Middle frontal gyrus (tissue), 1 donor: ENCODE measurements around the gene RPUSD2.

Source experiments
- DNase-seq: peaks from one replicate; pipeline ENCODE4 v3.0.0-alpha.2; 2015; ENCODE audit warnings: low spot score; ENCODE audit errors: extremely low spot score

The RPUSD2 gene

DNA sequence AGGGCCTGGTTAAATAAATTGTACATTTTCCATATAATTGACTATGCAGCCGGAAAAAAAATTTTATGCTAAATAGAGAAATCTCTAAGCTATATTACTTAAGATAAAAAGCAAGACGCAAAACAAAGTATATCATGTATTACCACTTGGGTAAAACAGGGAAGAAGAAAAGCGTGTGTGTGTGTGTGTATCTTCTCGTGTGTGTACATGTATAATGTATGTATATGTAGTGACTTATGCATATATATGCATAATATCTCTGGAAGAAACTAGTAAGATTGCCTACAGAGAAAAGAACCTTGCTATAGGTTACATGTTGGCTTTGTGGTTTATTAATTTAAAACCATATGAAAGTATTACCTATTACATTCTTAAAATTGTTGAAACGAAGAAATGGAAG lies 44.0 kb downstream of the RPUSD2 start:
- DNase-seq = no peak

- DNase-seq = no peak
Observed at GRCh38 chr15:40618023-40618422, 48.9 kb downstream of the RPUSD2 start.

DNA sequence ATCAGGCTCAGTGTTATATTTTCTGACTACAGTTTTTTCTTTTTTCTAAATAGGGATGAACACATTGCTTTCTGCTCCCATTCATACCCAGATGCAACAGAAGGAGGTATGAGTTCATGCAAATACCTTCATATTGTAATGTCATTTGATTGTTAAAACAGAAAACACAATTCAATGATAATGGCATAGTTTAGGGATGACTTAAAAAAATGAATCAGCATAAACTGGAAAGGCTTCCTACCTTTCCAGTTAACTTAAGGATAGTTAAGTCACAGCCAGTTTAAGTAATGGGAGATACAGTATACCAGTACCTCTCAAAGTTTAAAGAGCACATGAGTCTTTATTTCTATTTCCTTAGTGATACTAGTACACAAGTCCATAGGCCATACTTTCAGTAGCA lies 49.8 kb downstream of the RPUSD2 start:
- DNase-seq = no peak

- DNase-seq = no peak
Observed at GRCh38 chr15:40623361-40623760, 54.3 kb downstream of the RPUSD2 start.
